Erythroblast (primary cell): ENCODE data around the gene ABCF1.
A peak's percentile ranks its signal among the peaks of the same experiment; 100 is the strongest.

Experiments used
- DNase-seq, 2 experiments: peaks; one replicate each; lab custom pipeline; 2025; lab: John Stamatoyannopoulos, UW
- GATA1 ChIP-seq: IDR thresholded peaks from 2 replicates; pipeline ENCODE4 v1.6.1; 2011; ENCODE audit warnings: low read depth, mild to moderate bottlenecking, control low read depth, low read length, moderate library complexity
- POLR2A ChIP-seq: IDR thresholded peaks from 2 replicates; pipeline ENCODE4 v1.6.1; 2011; ENCODE audit warnings: mild to moderate bottlenecking, low read length

The ABCF1 gene

GRCh38 chr6:30615958-30616810 is 44.9 kb downstream of the ABCF1 start:
- TF ChIP-seq POLR2A (peak; percentile 85), GATA1 (no peak)
- DNase-seq, result peak; percentile 85 to 86

- peak; percentile 100 for DNase-seq
Measured at GRCh38 chr6:30616811-30617564, 45.7 kb downstream of the ABCF1 start, which contains the start of gene PPP1R10. Gene PPP1R10 (minus strand): TSS chr6:30617243. CDS start chr6:30609944, 7,299 bp downstream.

GRCh38 chr6:30617565-30618269 is 46.5 kb downstream of the ABCF1 start, which contains the start of gene MRPS18B:
Gene MRPS18B (plus strand): TSS chr6:30617840. CDS start chr6:30617866, 26 bp downstream.
- TF ChIP-seq POLR2A (peak; percentile 55), GATA1 (no peak)
- peak; percentile 98 to 99 for DNase-seq

More at GRCh38 chr6:30616811-30617564, 45.7 kb downstream of the ABCF1 start, which contains the start of gene PPP1R10:
- TF ChIP-seq GATA1, result no peak
- TF ChIP-seq POLR2A, result peak; percentile 100

GRCh38 chr6:30618270-30618797 is 47.1 kb downstream of the ABCF1 start:
- DNase-seq, result peak; percentile 38 to 58
- no peak for TF ChIP-seq GATA1
- no peak for TF ChIP-seq POLR2A

DNA sequence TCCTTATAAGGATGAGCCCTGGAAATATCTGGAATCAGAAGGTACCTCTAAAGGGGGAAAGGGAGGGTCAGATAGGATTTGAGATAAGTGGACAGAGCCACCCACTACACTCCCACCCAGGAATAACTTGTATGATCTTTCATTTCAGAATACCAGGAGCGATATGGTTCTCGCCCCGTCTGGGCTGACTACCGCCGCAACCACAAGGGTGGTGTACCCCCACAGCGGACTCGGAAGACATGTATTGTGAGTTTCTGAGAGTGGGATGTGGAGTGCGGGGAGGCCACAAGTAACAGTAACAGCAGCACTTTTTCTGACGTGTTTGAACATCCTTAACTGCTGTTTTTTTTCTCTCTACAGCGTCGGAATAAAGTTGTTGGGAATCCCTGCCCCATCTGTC is 48.3 kb downstream of the ABCF1 start:
- TF ChIP-seq GATA1, result no peak
- TF ChIP-seq POLR2A, result no peak
- DNase-seq, result no peak

GRCh38 chr6:30625511-30625910 is 54.3 kb downstream of the ABCF1 start:
- TF ChIP-seq POLR2A, result no peak
- no peak for TF ChIP-seq GATA1
- DNase-seq, result no peak

GRCh38 chr6:30626484-30627366 is 55.5 kb downstream of the ABCF1 start, which contains the start of gene ATAT1:
Gene ATAT1 (plus strand): TSS chr6:30626874.
- peak; percentile 85 to 89 for DNase-seq
- TF ChIP-seq GATA1, result no peak
- peak; percentile 76 for TF ChIP-seq POLR2A

DNA sequence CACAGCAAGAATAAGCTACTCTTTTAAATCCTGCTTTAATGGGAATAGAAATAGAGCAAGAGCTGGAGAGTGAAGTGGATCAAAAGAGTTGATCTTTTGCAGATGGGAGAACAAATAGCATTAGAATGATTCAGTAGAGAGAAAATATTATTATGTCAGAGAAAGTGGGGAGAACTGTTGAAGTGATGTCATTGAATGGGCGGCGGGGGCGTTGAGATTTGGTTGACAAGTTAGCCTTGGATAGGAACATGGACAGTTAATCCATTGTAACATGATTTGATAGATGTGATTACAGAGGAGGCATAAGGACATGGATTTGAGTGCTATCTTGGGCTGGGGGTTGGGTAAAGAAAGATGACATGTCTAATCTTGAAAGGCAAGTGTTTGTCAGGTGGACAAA is 64.6 kb downstream of the ABCF1 start:
- no peak for TF ChIP-seq POLR2A
- no peak for TF ChIP-seq GATA1
- DNase-seq, result no peak

DNA sequence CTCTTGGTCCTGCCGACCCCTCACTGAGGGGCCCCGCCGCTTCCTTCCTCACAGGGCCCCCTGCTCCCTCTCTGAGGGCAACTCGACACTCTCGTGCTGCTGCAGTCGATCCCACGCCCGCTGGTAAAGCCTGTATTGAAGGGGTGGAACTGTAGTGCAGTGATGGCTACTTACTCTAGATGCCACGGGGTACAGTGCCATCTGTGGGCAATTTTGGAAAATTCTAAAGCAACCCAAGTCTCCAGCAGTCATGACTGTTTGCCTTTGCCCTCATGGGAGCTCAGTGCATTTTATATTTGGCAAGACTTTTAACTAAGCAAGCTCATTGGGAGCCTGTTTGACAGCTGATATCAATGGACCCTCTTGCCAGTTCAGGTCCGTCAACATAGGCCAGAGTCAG is 69.2 kb downstream of the ABCF1 start:
- no peak for DNase-seq
- TF ChIP-seq GATA1 (no peak), POLR2A (no peak)

- DNase-seq, result no peak
- TF ChIP-seq GATA1 (no peak), POLR2A (no peak)
Measured at GRCh38 chr6:30641048-30641447, 69.8 kb downstream of the ABCF1 start.
